OCI-LY3 (cell line): ENCODE measurements around the gene SEMA6A.

Experiments
- CTCF ChIP-seq: fragments of 200-600, 300-600 bp; sonication (generic); IDR thresholded peaks from 2 replicates; pipeline ENCODE4 v1.5.1; 2014; ENCODE audit warnings: antibody characterized with exemption, low read length, low read depth
- EZH2phosphoT487 ChIP-seq: fragments of 200-600 bp; shearing (Covaris generic); IDR thresholded peaks from 2 replicates; pipeline ENCODE4 v1.6.1; 2018; ENCODE audit warnings: antibody characterized with exemption, mixed run types, low read depth

GRCh38 chr5:116411101-116411571 lies 163.5 kb downstream of the SEMA6A start:
- TF ChIP-seq CTCF: no peak
- no peak for TF ChIP-seq EZH2phosphoT487
